ENCODE data around the gene ECT2L. TPM values are rescaled to one million over a fixed set of nuclear protein-coding genes. Genes with fewer than 3 reads are reported as not detected.

Gene ECT2L
- total RNA-seq, 1 experiment from 2014 or later, result not detected

- no peak overlapping the region for H3K4me3 Mint-ChIP-seq (ENCODE audit: unreplicated experiment)
- BruUV-seq (replicated peaks), result no TSS peak
- H3K36me3 ChIP-seq (ENCODE audit: control insufficient read depth, insufficient read depth, low read length), result no peaks in the 10 kb centered on the region
- no peak for TF ChIP-seq CTCF (IDR thresholded peaks at IDR 0.05; ENCODE audit: insufficient read depth in 1 of 2, low read depth in 1 of 2, low read length in 1 of 2, severe bottlenecking in 1 of 2, unreplicated experiment in 1 of 2)
- POLR2A ChIA-PET, result no interaction called here
- no peaks in the 10 kb centered on the region for H3K4me1 ChIP-seq
- no peaks in the 10 kb centered on the region for H3K9me3 Mint-ChIP-seq (ENCODE audit: unreplicated experiment)
- H3K27me3 Mint-ChIP-seq (ENCODE audit: insufficient read depth, unreplicated experiment), result no peaks in the 10 kb centered on the region
- peaks cover 7% of the 10 kb centered on the region for H3K4me1 Mint-ChIP-seq (ENCODE audit: low read depth, unreplicated experiment)
- CTCF ChIA-PET, result no interaction called here
- H3K36me3 Mint-ChIP-seq (ENCODE audit: insufficient read depth, unreplicated experiment), result peaks cover 6% of the 10 kb centered on the region
- no peak for DNase-seq
- no peak overlapping the region for H3K4me3 ChIP-seq (ENCODE audit: low read depth, low read length)
- H3K27ac Mint-ChIP-seq (ENCODE audit: unreplicated experiment), result no peak overlapping the region
- H3K27me3 ChIP-seq (replicated peaks; ENCODE audit: control insufficient read depth, insufficient read depth, low read length), result no peaks in the 10 kb centered on the region
- intact Hi-C loops (cut with micrococcal nuclease; ENCODE audit: unreplicated experiment), result loop anchor here (5.0 kb wide), 1 partner anchor 68 kb away; no protein-coding TSS in a partner anchor
- no peaks in the 10 kb centered on the region for H3K9me3 ChIP-seq
These were observed 89.4 kb downstream of the ECT2L start for GRCh38 chr6:138885156-138885819.

- no peaks in the 10 kb centered on the region for H3K36me3 ChIP-seq (ENCODE audit: control insufficient read depth, insufficient read depth, low read length)
- H3K4me3 Mint-ChIP-seq (ENCODE audit: unreplicated experiment), result no peak overlapping the region
- no peaks in the 10 kb centered on the region for H3K9me3 Mint-ChIP-seq (ENCODE audit: unreplicated experiment)
- H3K27me3 Mint-ChIP-seq (ENCODE audit: insufficient read depth, unreplicated experiment), result no peaks in the 10 kb centered on the region
- POLR2A ChIA-PET, result no interaction called here
- BruUV-seq (replicated peaks), result no TSS peak
- DNase-seq, result no peak
- H3K27me3 ChIP-seq (replicated peaks; ENCODE audit: control insufficient read depth, insufficient read depth, low read length), result no peaks in the 10 kb centered on the region
- H3K36me3 Mint-ChIP-seq (ENCODE audit: insufficient read depth, unreplicated experiment), result peaks cover 26% of the 10 kb centered on the region
- H3K4me1 ChIP-seq, result no peaks in the 10 kb centered on the region
- no peak overlapping the region for H3K4me3 ChIP-seq (ENCODE audit: low read depth, low read length)
- peaks cover 16% of the 10 kb centered on the region for H3K4me1 Mint-ChIP-seq (ENCODE audit: low read depth, unreplicated experiment)
- intact Hi-C loops (cut with micrococcal nuclease; ENCODE audit: unreplicated experiment), result no loop called here
- no peak overlapping the region for H3K27ac Mint-ChIP-seq (ENCODE audit: unreplicated experiment)
- CTCF ChIA-PET, result no interaction called here
- no peaks in the 10 kb centered on the region for H3K9me3 ChIP-seq
- TF ChIP-seq CTCF (IDR thresholded peaks at IDR 0.05; ENCODE audit: insufficient read depth in 1 of 2, low read depth in 1 of 2, low read length in 1 of 2, severe bottlenecking in 1 of 2, unreplicated experiment in 1 of 2), result no peak
These were observed 95.5 kb downstream of the ECT2L start for GRCh38 chr6:138891255-138891986.

GRCh38 chr6:138896104-138896756 lies 100.3 kb downstream of the ECT2L start:
- Mint-ChIP-seq H3K4me1 (ENCODE audit: low read depth, unreplicated experiment) (peaks cover 9% of the 10 kb centered on the region), H3K27me3 (ENCODE audit: insufficient read depth, unreplicated experiment) (no peaks in the 10 kb centered on the region), H3K36me3 (ENCODE audit: insufficient read depth, unreplicated experiment) (peaks cover 53% of the 10 kb centered on the region), H3K9me3 (ENCODE audit: unreplicated experiment) (no peaks in the 10 kb centered on the region), H3K4me3 (ENCODE audit: unreplicated experiment) (no peak overlapping the region), H3K27ac (ENCODE audit: unreplicated experiment) (no peak overlapping the region)
- no peak for DNase-seq
- ChIA-PET POLR2A (no interaction called here), CTCF (no interaction called here)
- Histone ChIP-seq H3K36me3 (ENCODE audit: control insufficient read depth, insufficient read depth, low read length) (no peaks in the 10 kb centered on the region), H3K4me3 (ENCODE audit: low read depth, low read length) (no peak overlapping the region), H3K9me3 (no peaks in the 10 kb centered on the region), H3K27me3 (replicated peaks; ENCODE audit: control insufficient read depth, insufficient read depth, low read length) (no peaks in the 10 kb centered on the region), H3K4me1 (no peaks in the 10 kb centered on the region)
- intact Hi-C loops (cut with micrococcal nuclease; ENCODE audit: unreplicated experiment), result no loop called here
- TF ChIP-seq CTCF (IDR thresholded peaks at IDR 0.05; ENCODE audit: insufficient read depth in 1 of 2, low read depth in 1 of 2, low read length in 1 of 2, severe bottlenecking in 1 of 2, unreplicated experiment in 1 of 2), result no peak
- BruUV-seq (replicated peaks), result no TSS peak

All from Caco-2 (cell line).